Neural cell (in vitro differentiated cells): Measurements from ENCODE around the gene TSSK3. TPM values are rescaled to one million over a fixed set of nuclear protein-coding genes. Genes with fewer than 3 reads are reported as not detected.

Source experiments
- H2AFZ ChIP-seq: fragments of 200-600, 300-800 bp; sonication (generic), shearing (Covaris generic); 2 replicates; pipeline ENCODE4 v1.6.0; 2014; ENCODE audit warnings: low read depth, mild to moderate bottlenecking, antibody characterized with exemption, low read length, moderate library complexity
- H3F3A ChIP-seq: fragments of 200-600 bp; shearing (Covaris generic); 2 replicates; pipeline ENCODE4 v1.6.1; 2016; ENCODE audit warnings: mild to moderate bottlenecking, moderate library complexity, mixed read lengths, antibody characterized with exemption, low read length; ENCODE audit not compliant: insufficient read depth, poor library complexity, severe bottlenecking
- H3K27ac ChIP-seq: fragments of 200-600, 300-800 bp; sonication (generic), shearing (Covaris generic); 2 replicates; pipeline ENCODE4 v1.5.1; 2014; ENCODE audit warnings: mild to moderate bottlenecking, low read length, moderate library complexity
- H3K27me3 ChIP-seq: fragments of 300-800, 200-600 bp; sonication (generic), shearing (Covaris generic); 2 replicates; pipeline ENCODE4 v1.6.0; 2014; ENCODE audit warnings: mild to moderate bottlenecking, low read depth, low read length, moderate library complexity; ENCODE audit not compliant: insufficient read depth
- H3K36me3 ChIP-seq: fragments of 300-800, 200-600 bp; sonication (generic), shearing (Covaris generic); 2 replicates; pipeline ENCODE4 v1.5.1; 2014; ENCODE audit warnings: mild to moderate bottlenecking, antibody characterized with exemption, low read length, moderate library complexity; ENCODE audit not compliant: insufficient read depth
- H3K4me2 ChIP-seq: fragments of 300-800, 200-600 bp; sonication (generic), shearing (Covaris generic); 2 replicates; pipeline ENCODE4 v1.6.0; 2014; ENCODE audit warnings: mild to moderate bottlenecking, low read length
- H3K4me3 ChIP-seq: fragments of 300-800, 200-600 bp; sonication (generic), shearing (Covaris generic); 2 replicates; pipeline ENCODE4 v1.5.1; 2014; ENCODE audit warnings: mild to moderate bottlenecking, low read length, moderate library complexity
- H3K79me2 ChIP-seq: fragments of 200-600 bp; shearing (Covaris generic); replicated peaks from 2 replicates; pipeline ENCODE4 v1.6.0; 2014; ENCODE audit warnings: mild to moderate bottlenecking, low read length, moderate library complexity; ENCODE audit not compliant: insufficient read depth
- H3K9ac ChIP-seq: fragments of 300-800, 200-600 bp; sonication (generic), shearing (Covaris generic); 2 replicates; pipeline ENCODE4 v1.6.1; 2016; ENCODE audit warnings: mild to moderate bottlenecking, low read length, mixed read lengths
- H3K9me2 ChIP-seq: fragments of 200-600 bp; shearing (Covaris generic); 2 replicates; pipeline ENCODE4 v1.6.1; 2016; ENCODE audit warnings: mild to moderate bottlenecking, low read length, mixed read lengths; ENCODE audit not compliant: insufficient read depth
- H3K9me3 ChIP-seq: fragments of 200-600, 300-800 bp; sonication (generic), shearing (Covaris generic); 2 replicates; pipeline ENCODE4 v1.6.1; 2016; ENCODE audit warnings: mild to moderate bottlenecking, mixed run types, low read length, moderate library complexity, mixed read lengths
- H4K20me1 ChIP-seq: fragments of 200-600 bp; shearing (Covaris generic); 2 replicates; pipeline ENCODE4 v1.6.1; 2016; ENCODE audit warnings: mild to moderate bottlenecking, mixed run types; ENCODE audit not compliant: insufficient read depth
- CTCF ChIP-seq: fragments of 450-650 bp; IDR thresholded peaks from 2 replicates; pipeline ENCODE4 v1.5.1; 2014; ENCODE audit warnings: antibody characterized with exemption, mild to moderate bottlenecking, moderate library complexity; ENCODE audit not compliant: poor library complexity, severe bottlenecking
- EP300 ChIP-seq: fragments of 450-650 bp; conservative IDR thresholded peaks from 2 replicates; pipeline ENCODE4 v1.6.1; 2014; ENCODE audit warnings: antibody characterized with exemption, mild to moderate bottlenecking, moderate library complexity; ENCODE audit not compliant: poor library complexity, severe bottlenecking
- EZH2 ChIP-seq: fragments of 200-600, 300-800 bp; shearing (Covaris generic), sonication (generic); IDR thresholded peaks from 2 replicates; pipeline ENCODE4 v1.6.1; 2014; ENCODE audit warnings: antibody characterized with exemption, low read length, borderline replicate concordance, mild to moderate bottlenecking; ENCODE audit not compliant: insufficient read depth, poor library complexity, severe bottlenecking
- MXI1 ChIP-seq: fragments of 450-650 bp; conservative IDR thresholded peaks from 2 replicates; pipeline ENCODE4 v1.6.1; 2014; ENCODE audit warnings: antibody characterized with exemption, mild to moderate bottlenecking; ENCODE audit not compliant: poor library complexity, severe bottlenecking
- POLR2AphosphoS5 ChIP-seq: IDR thresholded peaks from 2 replicates; pipeline ENCODE4 v1.6.1; 2012
- RAD21 ChIP-seq: fragments of 450-650 bp; conservative IDR thresholded peaks from 2 replicates; pipeline ENCODE4 v1.6.1; 2014; ENCODE audit warnings: antibody characterized with exemption, mild to moderate bottlenecking, moderate library complexity
- REST ChIP-seq: IDR thresholded peaks from 2 replicates; pipeline ENCODE4 v1.6.1; 2012; ENCODE audit warnings: borderline replicate concordance
- SMC3 ChIP-seq: fragments of 450-650 bp; conservative IDR thresholded peaks from 2 replicates; pipeline ENCODE4 v1.6.1; 2014; ENCODE audit warnings: antibody characterized with exemption, mild to moderate bottlenecking, moderate library complexity; ENCODE audit not compliant: poor library complexity
- TAF1 ChIP-seq: IDR thresholded peaks from 2 replicates; pipeline ENCODE4 v1.6.1; 2012; ENCODE audit warnings: low read depth
- polyA plus RNA-seq: library from polyadenylated mRNA; depleted of rRNA; stranded (reverse); fragments of >200 nt; gene quantifications from 2 replicates; pipeline ENCODE4 v1.2.3, GENCODE V29; 2014

The TSSK3 gene
- polyA plus RNA-seq, 1 donor from 2014 or later: not detected

GRCh38 chr1:32393832-32394140, 31.4 kb downstream of the TSSK3 start:
- H3K79me2 ChIP-seq: peaks cover 55% of the 10 kb centered on the region
- peak overlapping the region; percentile 81 for H2AFZ ChIP-seq
- no peaks in the 10 kb centered on the region for H3K9me3 ChIP-seq
- H3K36me3 ChIP-seq: peaks cover 5% of the 10 kb centered on the region
- peak overlapping the region; percentile 99 for H3K27ac ChIP-seq
- H3K9ac ChIP-seq: peak overlapping the region; percentile 98
- H3F3A ChIP-seq: peaks cover 4% of the 10 kb centered on the region
- TF ChIP-seq REST (peak; percentile 66), MXI1 (no peak), EZH2 (no peak)
- H3K27me3 ChIP-seq: no peaks in the 10 kb centered on the region
- H3K4me2 ChIP-seq: peak overlapping the region; percentile 99
- H4K20me1 ChIP-seq: no peaks in the 10 kb centered on the region
- H3K4me3 ChIP-seq: peak overlapping the region; percentile 81
- no peaks in the 10 kb centered on the region for H3K9me2 ChIP-seq

- peak; percentile 44 for TF ChIP-seq SMC3
- no peak for TF ChIP-seq RAD21
- TF ChIP-seq EZH2: no peak
- peak; percentile 98 for TF ChIP-seq TAF1
- TF ChIP-seq EP300: peak; percentile 61
- TF ChIP-seq POLR2AphosphoS5: peak; percentile 98
- TF ChIP-seq REST: peak; percentile 6
- TF ChIP-seq CTCF: no peak
- peak; percentile 62 for TF ChIP-seq MXI1
- H3K9me2 ChIP-seq: no peaks in the 10 kb centered on the region
- peaks cover 4% of the 10 kb centered on the region for H3F3A ChIP-seq
- H3K27ac ChIP-seq: peak within 1 kb of the TSS; percentile 99
- H3K4me3 ChIP-seq: peak within 1 kb of the TSS; percentile 81
- peaks cover 5% of the 10 kb centered on the region for H3K36me3 ChIP-seq
- peak within 1 kb of the TSS; percentile 81 for H2AFZ ChIP-seq
- no peaks in the 10 kb centered on the region for H3K9me3 ChIP-seq
- peak within 1 kb of the TSS; percentile 99 for H3K4me2 ChIP-seq
- no peaks in the 10 kb centered on the region for H4K20me1 ChIP-seq
- H3K9ac ChIP-seq: peak within 1 kb of the TSS; percentile 98
- H3K79me2 ChIP-seq: peaks cover 55% of the 10 kb centered on the region
- no peaks in the 10 kb centered on the region for H3K27me3 ChIP-seq
Measured at GRCh38 chr1:32394141-32394889, 32.0 kb downstream of the TSSK3 start, which contains the start of gene BSDC1. Gene BSDC1, minus strand, starts transcription at chr1:32394441. Its CDS starts 27 bp downstream, at chr1:32394414.
